GM21528 (cell line): Measurements from ENCODE around the gene DERL3.
"Not testable (repeated sequence)": the region's sequence is repeated elsewhere in the genome, so short reads cannot be mapped to it uniquely, and the experiment has no call there.

ENCODE experiments used
- ATAC-seq: cut with Tn5 transposase; IDR thresholded peaks from one replicate; pipeline ENCODE4 v1.9.1; 2021; ENCODE audit warnings: mild to moderate bottlenecking, moderate library complexity; ENCODE audit not compliant: unreplicated experiment, low FRiP score

DERL3 gene

GRCh38 chr22:23838681-23839468 is at the start of gene DERL3:
Gene DERL3 (minus strand): TSS chr22:23839006. CDS start chr22:23838987, 19 bp downstream.
- ATAC-seq = peak; percentile 74

- ATAC-seq = no peak
These were observed 45.3 kb upstream of the DERL3 start for GRCh38 chr22:23884140-23884539.

- ATAC-seq = no peak
These were observed 44.9 kb upstream of the DERL3 start for GRCh38 chr22:23883658-23884057.

- ATAC-seq = no peak
These were observed 43.6 kb upstream of the DERL3 start for GRCh38 chr22:23882370-23882769.

- no peak for ATAC-seq
These were observed 39.4 kb upstream of the DERL3 start for GRCh38 chr22:23878219-23878618.

GRCh38 chr22:23877566-23877965 is 38.8 kb upstream of the DERL3 start:
- no peak for ATAC-seq

- no peak for ATAC-seq
These were observed 37.0 kb upstream of the DERL3 start for GRCh38 chr22:23875801-23876200.

GRCh38 chr22:23874871-23875270 is 36.1 kb upstream of the DERL3 start:
- ATAC-seq = no peak

GRCh38 chr22:23868580-23868979 is 29.8 kb upstream of the DERL3 start:
- no peak for ATAC-seq

GRCh38 chr22:23864499-23865154 is 25.8 kb upstream of the DERL3 start:
- not testable (repeated sequence) for ATAC-seq

GRCh38 chr22:23862103-23862502 is 23.3 kb upstream of the DERL3 start:
- ATAC-seq = no peak

GRCh38 chr22:23860187-23860586 is 21.4 kb upstream of the DERL3 start:
- not testable (repeated sequence) for ATAC-seq

- no peak for ATAC-seq
These were observed 20.4 kb upstream of the DERL3 start for GRCh38 chr22:23859201-23859600.

- ATAC-seq = no peak
These were observed 19.6 kb upstream of the DERL3 start for GRCh38 chr22:23858484-23858815.

GRCh38 chr22:23857606-23858483 is 19.0 kb upstream of the DERL3 start, which contains the start of gene SLC2A11:
Gene SLC2A11 (plus strand): TSS chr22:23857875. CDS start chr22:23858000, 125 bp downstream.
- ATAC-seq = peak; percentile 93

- ATAC-seq = peak; percentile 40
These were observed 18.2 kb upstream of the DERL3 start for GRCh38 chr22:23856721-23857605.

GRCh38 chr22:23850136-23850611 is 11.4 kb upstream of the DERL3 start:
- ATAC-seq = no peak

- no peak for ATAC-seq
These were observed 10.5 kb upstream of the DERL3 start for GRCh38 chr22:23849009-23850006.
